ENCODE measurements around the gene PACSIN2. TPM values are rescaled to one million over a fixed set of nuclear protein-coding genes. Genes with fewer than 3 reads are reported as not detected.

Gene PACSIN2
- polyA plus RNA-seq, 2 of the 4 experiments (the other 2 are of a cell fraction): 60.3 to 94.0 TPM

- WGBS (ENCODE audit: missing lambda C conversion rate): 98% methylated on average over 5 of the region's 5 CpGs
- 0 out of 3 replicates have a peak, but pooled peaks cover 6% of the 10 kb centered on the region for H3K4me1 ChIP-seq
- no peak for FAIRE-seq
- ChIA-PET POLR2A (no interaction called here), CTCF (interaction anchor here (0.7 to 1.1 kb wide), 2 partner anchors 49 to 233 kb away, joined by 3 to 4 read pairs; no protein-coding TSS in a partner anchor)
- H3K4me3 ChIP-seq: no peak overlapping the region
- no peak for TF ChIP-seq BCL3 (IDR thresholded peaks at IDR 0.05)
- no peak for TF ChIP-seq FOSL2 (IDR thresholded peaks at IDR 0.05)
- TF ChIP-seq FOSL2 (CRISPR knock-in tag; IDR thresholded peaks at IDR 0.05): no peak
- TF ChIP-seq NR3C1 (IDR thresholded peaks at IDR 0.05): no peak
- TF ChIP-seq MAFK (IDR thresholded peaks at IDR 0.05; ENCODE audit: partially characterized antibody): no peak
- TF ChIP-seq HOXA7 (CRISPR knock-in tag; IDR thresholded peaks at IDR 0.05): no peak
- no peak for TF ChIP-seq HOXB13 (CRISPR knock-in tag; IDR thresholded peaks at IDR 0.05; ENCODE audit: low read depth)
- TF ChIP-seq EHF (CRISPR knock-in tag; IDR thresholded peaks at IDR 0.05): no peak
- TF ChIP-seq EHMT2 (IDR thresholded peaks at IDR 0.05; ENCODE audit: low read depth): no peak
- TF ChIP-seq RFX5 (IDR thresholded peaks at IDR 0.05): no peak
- no peak for TF ChIP-seq HEYL (CRISPR knock-in tag; IDR thresholded peaks at IDR 0.05)
- DNase-seq (ENCODE audit: low read depth in 1 of 2, low spot score in 1 of 2): no peak
- no peak overlapping the region for H3K27ac ChIP-seq
- H3K9me3 ChIP-seq: no peaks in the 10 kb centered on the region
- no peak overlapping the region for H3K4me2 ChIP-seq
- no peak for ATAC-seq
These were observed 178.9 kb downstream of the PACSIN2 start for GRCh38 chr22:42836026-42836425.

GRCh38 chr22:42834177-42834949, 180.6 kb downstream of the PACSIN2 start:
- no peak for ATAC-seq
- no peak for FAIRE-seq
- H3K4me3 ChIP-seq: no peak overlapping the region
- H3K9me3 ChIP-seq: no peaks in the 10 kb centered on the region
- no peak for DNase-seq (ENCODE audit: low read depth in 1 of 2, low spot score in 1 of 2)
- ChIA-PET POLR2A (no interaction called here), CTCF (no interaction called here)
- 0 out of 3 replicates have a peak, but pooled peaks cover under 1% of the 10 kb centered on the region for H3K4me1 ChIP-seq
- WGBS (ENCODE audit: missing lambda C conversion rate): 77% methylated on average over 5 of the region's 5 CpGs
- H3K4me2 ChIP-seq: no peak overlapping the region
- no peak overlapping the region for H3K27ac ChIP-seq
- TF ChIP-seq RARB (CRISPR knock-in tag; IDR thresholded peaks at IDR 0.05) (no peak), EHF (CRISPR knock-in tag; IDR thresholded peaks at IDR 0.05) (no peak), POLR2A (IDR thresholded peaks at IDR 0.05; ENCODE audit: low read length) (no peak), HMGXB4 (CRISPR knock-in tag; IDR thresholded peaks at IDR 0.05; ENCODE audit: borderline replicate concordance) (no peak), TFCP2L1 (CRISPR knock-in tag; IDR thresholded peaks at IDR 0.05) (no peak), BCL3 (IDR thresholded peaks at IDR 0.05) (no peak), MAFK (IDR thresholded peaks at IDR 0.05; ENCODE audit: partially characterized antibody) (no peak), HOXB13 (CRISPR knock-in tag; IDR thresholded peaks at IDR 0.05; ENCODE audit: low read depth) (no peak), RFX5 (IDR thresholded peaks at IDR 0.05) (no peak), ATOH8 (CRISPR knock-in tag; IDR thresholded peaks at IDR 0.05; ENCODE audit: low read depth) (no peak), CTCF (IDR thresholded peaks at IDR 0.05) (no peak), HOXB5 (CRISPR knock-in tag; IDR thresholded peaks at IDR 0.05) (no peak), HES2 (IDR thresholded peaks at IDR 0.05) (no peak), ZC3H11A (IDR thresholded peaks at IDR 0.05) (no peak), KDM1A (IDR thresholded peaks at IDR 0.05; ENCODE audit: low read depth) (no peak), JUNB (IDR thresholded peaks at IDR 0.05) (no peak), CHD4 (IDR thresholded peaks at IDR 0.05; ENCODE audit: borderline replicate concordance) (no peak)

Data from A549 (cell line).